Lower leg skin (tissue), 3 donors: Measurements from ENCODE around the gene FAM229B.

Experiments
- CTCF ChIP-seq, 3 donors: fragments of 450-650 bp; IDR thresholded peaks; one replicate each; pipeline ENCODE4 v1.5.1; 2016; ENCODE audit warnings: antibody characterized with exemption in 3 of 3, mild to moderate bottlenecking in 3 of 3, moderate library complexity in 2 of 3
- POLR2A ChIP-seq, 2 donors: fragments of 450-650 bp; IDR thresholded peaks; one replicate each; pipeline ENCODE4 v1.6.1; 2016 to 2017; ENCODE audit warnings: antibody characterized with exemption in 2 of 2, mild to moderate bottlenecking in 1 of 2, moderate library complexity in 1 of 2

GRCh38 chr6:112049026-112049799 lies 38.2 kb upstream of the FAM229B start:
- no peak for TF ChIP-seq POLR2A (IDR thresholded peaks at IDR 0.05)
- TF ChIP-seq CTCF (IDR thresholded peaks at IDR 0.05): no peak
